Measurements from ENCODE around the gene CYTH4. TPM values are rescaled to one million over a fixed set of nuclear protein-coding genes. Genes with fewer than 3 reads are reported as not detected.

Gene CYTH4, protein sequence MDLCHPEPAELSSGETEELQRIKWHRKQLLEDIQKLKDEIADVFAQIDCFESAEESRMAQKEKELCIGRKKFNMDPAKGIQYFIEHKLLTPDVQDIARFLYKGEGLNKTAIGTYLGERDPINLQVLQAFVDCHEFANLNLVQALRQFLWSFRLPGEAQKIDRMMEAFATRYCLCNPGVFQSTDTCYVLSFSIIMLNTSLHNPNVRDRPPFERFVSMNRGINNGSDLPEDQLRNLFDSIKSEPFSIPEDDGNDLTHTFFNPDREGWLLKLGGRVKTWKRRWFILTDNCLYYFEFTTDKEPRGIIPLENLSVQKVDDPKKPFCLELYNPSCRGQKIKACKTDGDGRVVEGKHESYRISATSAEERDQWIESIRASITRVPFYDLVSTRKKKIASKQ
- total RNA-seq = 1.5 TPM in 1 of 2 replicates, not detected in the other

DNA sequence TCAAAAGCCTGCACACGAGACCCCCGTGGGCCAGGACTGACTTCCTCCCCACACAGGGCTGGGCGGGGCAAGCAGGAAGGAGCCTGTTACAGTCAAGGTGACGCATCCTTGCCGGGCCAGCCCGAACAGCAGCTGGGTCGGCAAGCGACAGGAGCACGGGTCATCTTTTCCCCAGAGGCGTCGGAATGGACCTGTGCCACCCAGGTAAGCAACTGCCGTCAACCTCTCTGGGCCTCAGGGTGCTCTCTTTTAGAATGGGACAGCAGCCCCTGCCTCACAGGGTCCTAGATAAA lies at the start of gene CYTH4:
TSS of gene CYTH4 (plus strand) at position 124 of the 293 bp plus-strand sequence. CDS start at position 186, 62 bp downstream.

DNA sequence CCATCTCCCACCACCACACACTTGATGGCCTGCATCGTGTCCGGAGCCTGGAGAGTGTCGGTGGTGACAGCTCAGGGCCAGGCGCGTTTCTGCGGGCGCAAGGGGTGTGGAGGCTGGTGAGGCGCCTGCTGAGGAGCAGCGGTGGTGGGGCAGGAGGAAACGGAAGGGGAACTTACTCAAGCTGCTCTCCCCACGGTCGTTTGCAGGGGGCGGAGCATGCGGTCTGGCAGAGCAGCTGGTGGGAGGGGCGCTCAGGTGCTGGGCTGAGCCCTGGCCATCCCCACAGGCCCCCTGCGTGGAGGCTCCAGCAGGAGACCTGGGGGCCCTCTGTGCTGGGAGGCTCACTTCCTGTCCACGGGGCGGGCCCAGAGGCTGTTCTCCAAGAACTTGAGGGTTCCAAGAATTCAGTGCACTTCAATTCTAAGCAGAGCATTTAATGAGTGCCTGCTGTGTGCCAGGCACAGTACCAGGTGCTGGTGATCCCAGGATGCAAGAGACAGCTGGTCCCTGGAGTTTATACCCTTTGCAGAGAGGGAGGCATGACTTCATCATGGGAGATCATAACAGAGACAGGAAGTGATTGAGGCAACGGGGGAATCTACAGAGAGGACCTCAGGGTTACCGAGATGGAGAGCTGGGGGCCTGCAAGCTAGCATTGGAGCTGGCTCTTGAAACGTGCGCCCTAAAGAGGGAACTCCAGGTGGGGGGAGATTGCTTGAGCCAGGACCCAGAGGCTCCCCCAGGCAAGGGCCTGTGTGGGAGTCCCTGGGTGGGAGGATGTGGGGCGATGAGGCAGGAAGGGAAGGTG lies 38.0 kb upstream of the CYTH4 start, which contains the start of gene RAC2:
TSS of gene RAC2 (minus strand) at position 156 of the 808 bp plus-strand sequence. CDS start at position 35, 121 bp downstream.

Other genes starting within 250 kb of the CYTH4 start
- 10.9 and 17.1 TPM in 2 replicates for gene KCTD17, start 230.8 kb upstream of the CYTH4 start, total RNA-seq
- not detected in 2 replicates for gene TMPRSS6, start 172.8 kb upstream of the CYTH4 start, total RNA-seq
- gene IL2RB, start 132.6 kb upstream of the CYTH4 start, total RNA-seq = not detected in 2 replicates
- 4.3 TPM in 2 replicates for gene C1QTNF6, start 94.3 kb upstream of the CYTH4 start, total RNA-seq
- under 0.01 TPM in 1 of 2 replicates, not detected in the other for gene SSTR3, start 70.0 kb upstream of the CYTH4 start, total RNA-seq
- 16.6 and 18.1 TPM in 2 replicates for gene RAC2, start 38.2 kb upstream of the CYTH4 start, total RNA-seq
- gene ELFN2, start 145.0 kb downstream of the CYTH4 start, total RNA-seq = 0.64 and 1.9 TPM in 2 replicates
- 0.43 and 2.2 TPM in 2 replicates for gene MFNG, start 203.9 kb downstream of the CYTH4 start, total RNA-seq
- 16.4 and 34.2 TPM in 2 replicates for gene CARD10, start 236.9 kb downstream of the CYTH4 start, total RNA-seq